Measurements from ENCODE around the gene ZNF484.
"Not testable (repeated sequence)": the region's sequence is repeated elsewhere in the genome, so short reads cannot be mapped to it uniquely, and the experiment has no call there.

Gene ZNF484
- long read RNA-seq, donor 1, partial matches to known transcripts: 0 of 2 reads
- long read RNA-seq, donor 1, other reads (novel, unspliced or antisense): 0 of 2 reads
- long read RNA-seq, donor 2, partial matches to known transcripts: 0 of 2 reads
- long read RNA-seq, donor 2, other reads (novel, unspliced or antisense): 0 of 2 reads
- long read RNA-seq, donor 3, partial matches to known transcripts: 0 of 1 reads
- long read RNA-seq, donor 3, other reads (novel, unspliced or antisense): 0 of 1 reads
- long read RNA-seq, donor 4, partial matches to known transcripts: 0 of 1 reads
- long read RNA-seq, donor 4, other reads (novel, unspliced or antisense): 0 of 1 reads
- long read RNA-seq, donor 5: 0 reads
- long read RNA-seq, donor 6, partial matches to known transcripts: 0 of 3 reads
- long read RNA-seq, donor 6, other reads (novel, unspliced or antisense): 0 of 3 reads
- long read RNA-seq, donor 7, partial matches to known transcripts: 0 of 2 reads
- long read RNA-seq, donor 7, other reads (novel, unspliced or antisense): 0 of 2 reads
- long read RNA-seq, donor 8, partial matches to known transcripts: 0 of 1 reads
- long read RNA-seq, donor 8, other reads (novel, unspliced or antisense): 0 of 1 reads

GRCh38 chr9:92877531-92878430 lies at the start of gene ZNF484:
Gene ZNF484, minus strand, starts transcription at chr9:92878038. Its CDS starts 3,009 bp downstream, at chr9:92875029.
- peak; percentile 95 for DNase-seq

GRCh38 chr9:92920437-92920836 lies 42.6 kb upstream of the ZNF484 start:
- DNase-seq: no peak

DNA sequence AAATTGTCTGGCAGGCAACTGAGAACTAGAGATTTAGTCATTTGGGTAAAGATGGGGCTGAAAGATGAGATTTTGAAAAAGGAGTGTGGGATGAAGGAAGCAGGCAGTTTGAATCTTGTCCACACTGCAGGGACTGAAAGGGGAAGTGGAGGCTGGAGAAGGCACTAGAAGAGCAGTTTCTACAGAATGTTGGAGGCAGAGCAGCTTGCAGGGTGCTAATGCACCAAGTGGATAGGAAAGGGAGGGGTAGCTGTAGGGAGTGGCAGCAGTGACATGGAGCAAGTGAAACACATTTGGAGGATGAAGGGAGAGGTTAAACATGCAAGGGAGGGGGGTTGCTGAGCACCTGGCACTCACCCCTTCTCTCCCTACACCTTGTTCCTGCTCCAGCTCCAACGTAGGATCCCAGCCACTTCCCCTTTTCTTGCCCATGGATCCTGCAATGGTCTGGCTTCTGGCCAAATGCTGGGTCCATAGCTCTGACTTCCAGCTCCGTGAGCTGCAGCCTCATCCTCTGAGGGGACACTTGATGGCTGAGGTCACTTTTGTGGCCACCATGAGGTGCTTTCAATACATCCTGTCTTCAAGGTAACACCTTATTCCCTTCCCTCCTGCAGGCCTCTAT lies 39.5 kb upstream of the ZNF484 start:
- no peak for DNase-seq

GRCh38 chr9:92911511-92912475 lies 34.0 kb upstream of the ZNF484 start:
- DNase-seq: no peak

- DNase-seq: not testable (repeated sequence)
Measured at GRCh38 chr9:92905137-92905536, 27.3 kb upstream of the ZNF484 start.

DNA sequence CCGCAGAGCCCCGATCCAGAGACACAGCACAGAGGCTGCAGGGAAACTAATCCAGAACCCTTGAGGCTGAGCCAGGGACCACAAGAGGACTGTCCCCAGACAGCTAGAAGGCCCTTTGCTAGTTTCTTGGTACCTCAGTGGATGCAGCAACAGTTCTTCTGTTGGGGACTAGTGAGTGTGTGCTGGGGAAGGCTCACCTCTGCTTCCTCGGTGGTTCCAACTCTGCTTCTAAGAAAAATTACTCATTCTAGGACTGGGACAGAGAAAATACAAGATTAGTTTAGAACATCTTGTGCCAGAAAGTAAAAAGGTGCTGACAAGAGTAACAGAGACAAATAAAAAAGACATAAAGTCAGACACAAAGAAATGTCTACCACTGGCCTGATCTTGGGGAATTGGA lies 19.5 kb upstream of the ZNF484 start:
- DNase-seq: no peak

DNA sequence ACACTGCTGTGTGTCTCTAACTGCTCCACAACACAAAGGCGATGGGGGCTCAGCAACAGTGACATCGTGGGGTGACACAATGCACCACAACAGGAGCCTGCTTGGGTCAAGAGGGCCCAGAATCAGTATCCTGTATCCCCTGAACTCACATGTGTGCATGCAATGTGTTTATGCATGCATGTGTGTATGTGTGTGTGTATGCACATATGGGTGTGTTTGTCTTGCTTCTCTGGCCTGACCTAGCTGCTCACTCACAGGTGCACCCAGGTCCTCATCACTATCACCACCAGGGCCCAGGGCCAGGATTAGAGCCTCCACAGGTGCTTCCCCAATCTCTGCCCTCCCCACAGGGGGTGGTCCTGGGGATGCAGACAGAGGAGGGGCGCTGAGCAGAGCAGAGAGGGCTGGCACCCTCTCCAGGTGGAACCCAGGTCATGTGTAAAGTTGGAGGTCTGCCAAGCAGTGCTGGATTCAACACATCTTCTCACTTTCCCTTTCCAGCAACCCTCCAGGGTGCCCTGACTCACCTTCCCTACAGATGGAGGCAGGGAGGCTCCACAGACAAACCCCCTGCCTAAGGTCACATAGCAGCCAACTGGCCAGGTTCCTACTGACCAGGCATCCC lies 18.1 kb upstream of the ZNF484 start:
- DNase-seq: no peak

DNA sequence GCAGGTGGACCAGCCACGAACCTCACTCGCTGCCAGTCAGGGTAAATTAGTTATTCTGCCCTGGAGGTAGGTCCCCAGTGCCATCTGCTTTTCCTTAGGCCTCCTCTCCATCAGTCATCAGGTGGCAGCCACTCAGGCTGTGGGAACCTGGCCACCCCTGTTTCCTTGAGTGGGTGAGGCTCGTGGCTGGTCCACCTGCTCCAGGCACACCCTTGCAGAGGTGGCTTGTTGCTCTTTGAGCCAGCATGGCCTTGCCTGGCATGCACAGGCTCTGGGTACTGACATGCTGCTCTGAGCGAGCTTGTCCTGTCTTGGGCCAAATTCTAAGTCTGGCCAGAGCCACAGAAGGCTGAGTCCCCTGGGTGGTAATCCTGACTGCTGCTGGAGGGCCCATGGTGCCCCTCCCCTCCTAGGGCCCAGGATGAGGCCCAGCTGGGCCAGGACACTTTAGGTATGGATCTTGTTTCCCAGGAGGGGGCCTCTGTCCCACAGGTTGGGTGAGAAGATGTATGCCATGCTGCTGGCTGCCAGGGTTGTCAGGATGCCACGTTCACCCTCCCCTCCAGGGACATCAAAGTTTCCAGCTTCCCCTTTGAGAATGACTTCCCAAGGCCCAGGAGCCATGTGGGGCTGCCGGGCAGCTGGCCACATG lies 17.0 kb upstream of the ZNF484 start:
- DNase-seq: no peak

DNA sequence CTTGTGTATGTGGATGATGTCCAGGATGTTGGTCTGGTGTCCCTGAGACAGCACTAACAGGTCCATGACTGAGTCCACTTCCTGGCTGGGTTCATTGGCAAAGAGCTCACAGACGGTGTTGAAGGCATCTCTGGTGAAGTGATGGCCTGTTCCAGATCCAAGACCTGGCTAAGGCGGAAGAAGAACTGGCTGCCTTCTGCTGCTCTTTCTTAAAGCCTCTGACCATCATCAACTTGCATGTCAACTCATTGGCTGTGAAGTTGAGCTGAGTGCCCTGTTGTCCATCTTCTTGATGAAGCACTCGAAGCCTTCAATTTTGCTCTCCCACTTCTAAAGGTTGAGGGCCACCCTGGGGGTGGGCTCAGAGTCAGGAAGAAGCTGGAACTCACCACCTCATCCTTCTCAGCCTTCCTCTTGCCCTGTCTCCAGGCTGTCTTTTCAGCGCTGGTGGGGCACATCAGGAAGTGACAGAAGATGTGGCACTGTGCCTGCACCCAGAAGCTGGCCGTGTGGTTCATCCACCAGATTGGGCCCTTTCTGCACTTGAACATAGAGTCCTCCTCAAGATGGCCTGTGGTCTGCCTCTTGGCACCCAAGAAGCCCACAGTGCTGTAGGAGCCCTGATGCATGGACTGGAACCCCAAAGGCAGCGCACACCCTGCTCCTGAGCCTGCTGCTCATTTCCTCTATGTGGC lies 16.2 kb upstream of the ZNF484 start:
- DNase-seq: not testable (repeated sequence)

DNA sequence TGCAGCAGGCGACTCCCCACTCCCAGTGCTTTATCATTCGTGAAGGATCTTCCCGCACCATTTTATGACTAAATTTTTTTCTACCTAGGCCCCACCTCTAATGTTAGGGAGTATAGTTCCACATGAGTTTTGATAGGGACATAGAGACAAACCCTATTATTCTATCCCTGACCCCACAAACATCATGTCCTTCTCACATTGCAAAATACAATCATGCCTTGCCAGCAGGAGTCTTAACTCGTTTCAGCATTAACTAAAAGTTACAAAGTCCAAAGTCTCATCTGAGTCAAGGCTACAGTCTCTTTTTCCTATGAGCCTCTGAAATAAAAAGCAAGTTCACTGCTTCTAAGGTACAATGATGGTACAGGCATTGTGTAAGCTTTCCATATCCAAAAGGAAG lies 14.4 kb upstream of the ZNF484 start:
- DNase-seq: not testable (repeated sequence)

DNA sequence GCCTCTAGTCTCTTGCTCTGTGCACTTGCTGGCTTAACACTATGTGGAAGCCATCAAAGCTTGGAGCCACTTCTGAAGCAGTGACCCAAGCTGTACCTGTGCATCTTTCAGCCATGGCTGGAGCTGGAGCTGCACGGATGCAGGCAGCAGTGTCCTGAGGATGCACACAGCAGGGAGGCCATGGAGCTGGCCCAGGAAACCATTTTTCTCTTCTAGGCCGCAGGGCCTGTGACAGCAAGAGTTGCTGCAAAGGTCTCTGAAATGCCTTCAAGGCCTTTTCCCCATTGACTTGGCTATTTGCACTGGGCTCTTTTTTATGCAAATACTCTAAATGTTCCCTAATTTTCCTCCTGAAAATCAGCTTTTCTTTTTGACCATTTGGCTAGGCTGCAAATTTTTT lies 12.9 kb upstream of the ZNF484 start:
- no peak for DNase-seq

DNA sequence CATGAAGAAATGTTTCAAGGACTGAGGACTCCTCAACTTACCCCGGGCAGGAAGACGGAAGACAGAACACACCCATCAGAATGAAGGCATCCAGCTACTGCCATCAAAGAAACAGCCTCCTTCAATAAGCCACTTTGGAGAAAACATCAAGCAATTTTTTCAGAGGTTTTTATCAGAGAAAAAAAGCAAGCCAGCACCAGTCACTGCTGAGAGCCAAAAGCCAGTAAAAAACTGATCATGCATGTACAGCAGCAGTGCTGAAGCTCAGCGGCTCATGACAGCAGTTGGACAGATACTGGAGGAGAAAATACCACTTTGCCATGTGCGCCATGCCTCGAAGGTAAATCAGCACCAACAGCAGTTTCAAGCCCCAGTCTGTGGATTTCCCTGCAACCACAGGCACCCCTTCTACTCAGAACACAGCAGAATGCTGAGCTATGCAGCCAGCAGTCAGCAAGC lies 10.1 kb upstream of the ZNF484 start:
- no peak for DNase-seq

GRCh38 chr9:92886846-92887610 lies 9.2 kb upstream of the ZNF484 start:
- not testable (repeated sequence) for DNase-seq

DNA sequence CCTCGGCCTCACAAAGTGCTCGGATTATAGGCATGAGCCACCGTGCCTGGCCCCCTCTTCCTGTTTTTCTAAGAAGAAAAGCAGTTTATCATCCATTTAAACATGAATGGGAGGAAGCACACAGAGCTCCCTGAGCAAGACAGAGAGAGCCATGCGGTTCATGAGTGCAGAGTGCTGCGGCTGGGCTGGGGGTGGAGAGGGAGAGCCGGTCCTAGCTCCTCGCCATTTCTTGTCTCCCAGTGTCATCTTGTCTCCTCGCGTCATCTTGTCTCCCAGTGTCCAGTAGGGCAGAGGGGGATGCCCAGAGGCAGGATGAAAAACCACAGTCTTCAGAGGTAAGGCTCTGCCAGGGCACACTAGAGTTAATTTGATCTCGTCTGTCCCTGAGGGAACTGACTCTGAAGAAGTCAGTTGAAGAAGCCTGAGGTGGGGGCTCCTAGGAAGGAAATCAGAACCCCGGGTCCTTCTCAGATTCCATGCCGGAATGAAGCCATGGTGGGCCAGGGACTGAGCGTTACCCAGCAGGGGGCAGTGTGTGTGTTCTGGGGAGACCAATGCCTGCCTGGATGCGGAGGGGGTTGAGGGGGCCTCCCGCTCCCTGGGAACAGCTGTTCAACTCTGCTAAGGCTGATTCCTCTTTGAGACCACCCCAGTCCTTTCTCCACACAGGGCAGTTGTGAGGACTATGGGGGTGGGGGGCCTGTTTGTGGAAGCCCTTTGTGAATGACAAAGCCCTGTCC lies 6.0 kb upstream of the ZNF484 start:
- not testable (repeated sequence) for DNase-seq

- no peak for DNase-seq
Measured at GRCh38 chr9:92882276-92882675, 4.4 kb upstream of the ZNF484 start.

DNA sequence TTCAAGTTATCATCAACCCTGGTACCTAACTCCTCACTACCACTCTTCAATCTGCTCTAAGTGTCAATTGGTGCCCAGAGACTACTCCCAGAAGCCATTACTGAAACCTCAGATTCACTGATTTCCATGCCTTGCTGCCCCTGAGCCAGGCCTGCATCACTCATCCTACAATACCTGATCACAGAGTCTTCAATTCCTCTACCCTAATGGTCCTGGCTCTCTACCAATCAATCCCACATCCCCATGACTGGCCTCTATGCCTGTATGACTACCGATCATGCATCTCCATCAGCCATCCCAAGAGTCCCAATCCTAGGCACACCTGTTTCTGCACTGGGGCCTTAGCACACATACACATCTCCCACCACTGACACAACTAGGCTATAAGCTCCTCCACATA lies 2.5 kb downstream of the ZNF484 start:
- DNase-seq: no peak

- DNase-seq: no peak
Measured at GRCh38 chr9:92870289-92870688, 7.5 kb downstream of the ZNF484 start.

DNA sequence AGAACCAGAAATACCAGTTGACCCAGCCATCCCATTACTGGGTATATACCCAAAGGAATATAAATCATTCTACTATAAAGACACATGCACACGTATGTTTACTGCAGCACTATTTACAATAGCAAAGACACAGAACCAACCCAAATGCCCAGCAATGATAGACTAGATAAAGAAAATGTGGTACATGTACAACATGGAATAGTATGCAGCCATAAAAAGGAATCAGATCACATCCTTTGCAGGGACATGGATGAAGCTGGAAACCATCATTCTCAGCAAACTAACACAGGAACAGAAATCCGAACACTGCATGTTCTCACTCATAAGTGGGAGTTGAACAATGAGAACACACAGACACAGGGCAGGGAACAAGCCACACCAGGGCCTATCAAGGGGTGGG lies 11.2 kb downstream of the ZNF484 start:
- not testable (repeated sequence) for DNase-seq
